ENCODE results near the gene FGF22. TPM values are rescaled to one million over a fixed set of nuclear protein-coding genes. Genes with fewer than 3 reads are reported as not detected.

Gene FGF22
- total RNA-seq, 1 experiment from 2014 or later = not detected

DNA sequence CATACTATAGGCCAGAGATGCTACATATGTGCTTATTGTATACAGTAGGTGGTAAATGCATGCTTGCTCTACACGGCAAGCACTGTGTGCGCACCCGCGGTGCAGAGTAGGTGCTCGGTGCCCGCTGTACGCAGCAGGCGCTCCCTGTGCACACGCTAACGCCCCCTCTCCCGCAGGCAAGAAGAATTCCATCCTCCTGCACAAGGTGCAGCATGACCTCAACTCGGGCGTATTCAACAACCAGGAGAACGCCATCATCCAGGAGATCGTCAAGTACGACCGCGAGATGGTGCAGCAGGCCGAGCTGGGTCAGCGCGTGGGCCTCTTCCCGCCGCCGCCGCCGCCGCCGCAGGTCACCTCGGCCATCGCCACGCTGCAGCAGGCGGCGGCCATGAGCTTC, 24.1 kb upstream of the FGF22 start:
- no peak overlapping the region for H3K27ac Mint-ChIP-seq (ENCODE audit: low read depth, unreplicated experiment)
- no peaks in the 10 kb centered on the region for H3K27me3 Mint-ChIP-seq (ENCODE audit: insufficient read depth, unreplicated experiment)
- ChIA-PET POLR2A (no interaction called here), CTCF (no interaction called here)
- H3K9me3 Mint-ChIP-seq (ENCODE audit: unreplicated experiment) = no peaks in the 10 kb centered on the region
- DNase-seq (ENCODE audit: unreplicated experiment) = no peak
- intact Hi-C loops (cut with micrococcal nuclease) = no loop called here
- BruUV-seq (replicated peaks) = no TSS peak
- TF ChIP-seq, protein P1, sequence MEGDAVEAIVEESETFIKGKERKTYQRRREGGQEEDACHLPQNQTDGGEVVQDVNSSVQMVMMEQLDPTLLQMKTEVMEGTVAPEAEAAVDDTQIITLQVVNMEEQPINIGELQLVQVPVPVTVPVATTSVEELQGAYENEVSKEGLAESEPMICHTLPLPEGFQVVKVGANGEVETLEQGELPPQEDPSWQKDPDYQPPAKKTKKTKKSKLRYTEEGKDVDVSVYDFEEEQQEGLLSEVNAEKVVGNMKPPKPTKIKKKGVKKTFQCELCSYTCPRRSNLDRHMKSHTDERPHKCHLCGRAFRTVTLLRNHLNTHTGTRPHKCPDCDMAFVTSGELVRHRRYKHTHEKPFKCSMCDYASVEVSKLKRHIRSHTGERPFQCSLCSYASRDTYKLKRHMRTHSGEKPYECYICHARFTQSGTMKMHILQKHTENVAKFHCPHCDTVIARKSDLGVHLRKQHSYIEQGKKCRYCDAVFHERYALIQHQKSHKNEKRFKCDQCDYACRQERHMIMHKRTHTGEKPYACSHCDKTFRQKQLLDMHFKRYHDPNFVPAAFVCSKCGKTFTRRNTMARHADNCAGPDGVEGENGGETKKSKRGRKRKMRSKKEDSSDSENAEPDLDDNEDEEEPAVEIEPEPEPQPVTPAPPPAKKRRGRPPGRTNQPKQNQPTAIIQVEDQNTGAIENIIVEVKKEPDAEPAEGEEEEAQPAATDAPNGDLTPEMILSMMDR (IDR thresholded peaks at IDR 0.05; ENCODE audit: unreplicated experiment) = no peak
- peaks cover 40% of the 10 kb centered on the region for H3K36me3 Mint-ChIP-seq (ENCODE audit: insufficient read depth, unreplicated experiment)
- peaks cover 11% of the 10 kb centered on the region for H3K4me1 Mint-ChIP-seq (ENCODE audit: insufficient read depth, unreplicated experiment)
- no peak overlapping the region for H3K4me3 Mint-ChIP-seq (ENCODE audit: unreplicated experiment)

DNA sequence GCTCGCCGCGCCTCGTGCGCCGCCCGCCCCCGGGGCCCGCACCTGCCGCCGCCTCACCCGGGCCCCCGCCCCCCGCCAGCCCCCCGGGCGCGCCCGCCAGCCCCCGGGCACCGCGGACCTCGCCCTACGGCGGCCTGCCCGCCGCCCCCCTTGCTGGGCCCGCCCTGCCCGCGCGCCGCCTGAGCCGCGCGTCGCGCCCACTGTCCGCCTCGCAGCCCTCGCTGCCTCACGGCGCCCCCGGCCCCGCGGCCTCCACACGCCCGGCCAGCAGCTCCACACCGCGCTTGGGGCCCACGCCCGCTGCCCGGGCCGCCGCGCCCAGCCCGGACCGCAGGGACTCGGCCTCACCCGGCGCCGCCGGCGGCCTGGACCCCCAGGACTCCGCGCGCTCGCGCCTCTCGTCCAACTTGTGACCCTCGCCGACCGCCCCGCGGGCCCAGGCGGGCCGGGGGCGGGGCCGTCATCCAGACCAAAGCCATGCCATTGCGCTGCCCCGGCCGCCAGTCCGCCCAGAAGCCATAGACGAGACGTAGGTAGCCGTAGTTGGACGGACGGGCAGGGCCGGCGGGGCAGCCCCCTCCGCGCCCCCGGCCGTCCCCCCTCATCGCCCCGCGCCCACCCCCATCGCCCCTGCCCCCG, 23.5 kb upstream of the FGF22 start:
- Mint-ChIP-seq H3K36me3 (ENCODE audit: insufficient read depth, unreplicated experiment) (peaks cover 40% of the 10 kb centered on the region), H3K4me1 (ENCODE audit: insufficient read depth, unreplicated experiment) (peaks cover 6% of the 10 kb centered on the region), H3K4me3 (ENCODE audit: unreplicated experiment) (no peak overlapping the region), H3K27me3 (ENCODE audit: insufficient read depth, unreplicated experiment) (no peaks in the 10 kb centered on the region), H3K27ac (ENCODE audit: low read depth, unreplicated experiment) (no peak overlapping the region), H3K9me3 (ENCODE audit: unreplicated experiment) (no peaks in the 10 kb centered on the region)
- ChIA-PET POLR2A (no interaction called here), CTCF (no interaction called here)
- DNase-seq (ENCODE audit: unreplicated experiment) = no peak
- intact Hi-C loops (cut with micrococcal nuclease) = no loop called here
- BruUV-seq (replicated peaks) = no TSS peak
- TF ChIP-seq, protein P1 (IDR thresholded peaks at IDR 0.05; ENCODE audit: unreplicated experiment) = no peak

DNA sequence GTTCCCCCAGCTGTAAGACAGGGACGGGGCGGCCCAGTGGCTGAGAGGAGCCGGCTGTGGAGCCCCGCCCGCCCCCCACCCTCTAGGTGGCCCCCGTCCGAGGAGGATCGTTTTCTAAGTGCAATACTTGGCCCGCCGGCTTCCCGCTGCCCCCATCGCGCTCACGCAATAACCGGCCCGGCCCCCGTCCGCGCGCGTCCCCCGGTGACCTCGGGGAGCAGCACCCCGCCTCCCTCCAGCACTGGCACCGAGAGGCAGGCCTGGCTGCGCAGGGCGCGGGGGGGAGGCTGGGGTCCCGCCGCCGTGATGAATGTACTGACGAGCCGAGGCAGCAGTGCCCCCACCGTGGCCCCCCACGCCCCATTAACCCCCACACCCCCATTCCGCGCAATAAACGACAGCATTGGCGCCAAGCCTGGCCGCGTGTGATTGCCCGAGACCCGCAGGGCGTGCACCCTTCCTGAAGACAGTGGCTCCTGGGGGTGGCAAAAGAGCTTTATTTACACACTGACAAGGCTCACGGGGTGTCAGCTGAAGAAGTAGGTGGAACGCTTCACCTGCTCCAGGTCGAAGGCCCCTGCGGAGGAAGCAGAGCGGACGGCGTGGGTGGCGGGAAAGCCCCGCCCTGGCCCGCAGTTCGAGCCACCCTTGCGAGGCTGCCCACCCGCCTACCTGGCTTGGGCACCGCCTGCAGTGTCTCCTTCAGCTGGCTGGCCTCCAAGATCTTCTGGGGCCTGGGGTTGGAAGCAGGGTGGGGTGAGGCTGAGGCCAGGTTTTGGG, 22.7 kb upstream of the FGF22 start:
- Mint-ChIP-seq H3K36me3 (ENCODE audit: insufficient read depth, unreplicated experiment) (peaks cover 38% of the 10 kb centered on the region), H3K4me1 (ENCODE audit: insufficient read depth, unreplicated experiment) (no peaks in the 10 kb centered on the region), H3K27me3 (ENCODE audit: insufficient read depth, unreplicated experiment) (no peaks in the 10 kb centered on the region), H3K27ac (ENCODE audit: low read depth, unreplicated experiment) (no peak overlapping the region), H3K9me3 (ENCODE audit: unreplicated experiment) (no peaks in the 10 kb centered on the region), H3K4me3 (ENCODE audit: unreplicated experiment) (no peak overlapping the region)
- ChIA-PET CTCF (no interaction called here), POLR2A (interaction anchor here (1.3 kb wide), 1 partner anchor 9 kb away, joined by 3 read pairs; no protein-coding TSS in a partner anchor)
- DNase-seq (ENCODE audit: unreplicated experiment) = no peak
- BruUV-seq (replicated peaks) = no TSS peak
- TF ChIP-seq, protein P1 (IDR thresholded peaks at IDR 0.05; ENCODE audit: unreplicated experiment) = no peak
- intact Hi-C loops (cut with micrococcal nuclease) = no loop called here

DNA sequence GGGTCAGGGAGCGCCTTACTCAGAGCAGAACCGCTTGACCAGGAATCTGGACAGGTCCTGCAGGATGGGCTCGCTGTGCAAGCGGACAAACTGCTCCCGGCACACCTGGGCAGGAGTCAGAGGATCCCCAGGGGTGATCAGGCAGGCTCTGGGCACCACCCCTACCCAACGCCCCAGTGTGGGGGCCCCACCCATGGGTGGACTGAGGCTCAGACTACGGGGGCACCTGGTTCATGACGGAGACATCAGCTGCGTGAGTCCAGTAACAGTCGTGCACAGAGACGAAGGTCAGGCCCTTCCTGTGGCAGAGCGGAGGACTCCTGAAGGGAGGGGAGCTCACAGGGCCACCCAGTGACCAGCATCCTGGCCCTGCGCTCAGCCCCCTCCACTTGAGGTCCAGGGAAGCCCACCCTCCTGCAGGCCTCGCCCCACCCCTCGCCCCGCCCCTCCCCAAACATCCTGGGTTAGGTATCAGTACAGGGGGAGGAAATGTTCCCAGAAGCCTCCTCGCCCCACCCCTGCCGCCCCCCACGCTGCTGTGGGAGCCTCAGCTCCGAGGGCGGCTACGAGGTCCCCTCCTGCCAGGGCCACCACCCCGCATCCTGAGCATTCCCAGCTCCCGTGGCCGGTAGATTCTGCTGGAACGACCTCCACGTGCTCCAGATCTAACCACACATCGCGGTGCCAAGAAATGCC, 22.0 kb upstream of the FGF22 start:
- no TSS peak for BruUV-seq (replicated peaks)
- POLR2A ChIA-PET = interaction anchor here (1.3 kb wide), 1 partner anchor 8 kb away, joined by 3 read pairs; no protein-coding TSS in a partner anchor
- no peak for DNase-seq (ENCODE audit: unreplicated experiment)
- H3K4me1 Mint-ChIP-seq (ENCODE audit: insufficient read depth, unreplicated experiment) = no peaks in the 10 kb centered on the region
- no peaks in the 10 kb centered on the region for H3K9me3 Mint-ChIP-seq (ENCODE audit: unreplicated experiment)
- no peak overlapping the region for H3K4me3 Mint-ChIP-seq (ENCODE audit: unreplicated experiment)
- H3K27ac Mint-ChIP-seq (ENCODE audit: low read depth, unreplicated experiment) = no peak overlapping the region
- no peaks in the 10 kb centered on the region for H3K27me3 Mint-ChIP-seq (ENCODE audit: insufficient read depth, unreplicated experiment)
- intact Hi-C loops (cut with micrococcal nuclease) = no loop called here
- peaks cover 37% of the 10 kb centered on the region for H3K36me3 Mint-ChIP-seq (ENCODE audit: insufficient read depth, unreplicated experiment)
- CTCF ChIA-PET = interaction anchor here (0.5 kb wide), 1 partner anchor 14 kb away, joined by 3 read pairs; no protein-coding TSS in a partner anchor
- TF ChIP-seq, protein P1 (IDR thresholded peaks at IDR 0.05; ENCODE audit: unreplicated experiment) = no peak

Data from MCF 10A (cell line).